ENCODE data around the gene STS. TPM values are rescaled to one million over a fixed set of nuclear protein-coding genes. Genes with fewer than 3 reads are reported as not detected.

The STS gene
- 8.9 and 11.9 TPM in 2 replicates for total RNA-seq

- no peak for DNase-seq (ENCODE audit: extremely low read depth, low read depth, low spot score)
These were observed at the start of gene STS for GRCh38 chrX:7147413-7147977. Gene STS, plus strand, starts transcription at chrX:7147712. Its CDS starts 105,488 bp downstream, at chrX:7253200.

- no peak for DNase-seq (ENCODE audit: extremely low read depth, low read depth, low spot score)
These were observed 47.5 kb upstream of the STS start for GRCh38 chrX:7100022-7100421.

- no peak for DNase-seq (ENCODE audit: extremely low read depth, low read depth, low spot score)
These were observed 45.4 kb upstream of the STS start for GRCh38 chrX:7102119-7102518.

- DNase-seq (ENCODE audit: extremely low read depth, low read depth, low spot score): no peak
These were observed 40.9 kb upstream of the STS start for GRCh38 chrX:7106649-7107048.

- DNase-seq (ENCODE audit: extremely low read depth, low read depth, low spot score): no peak
These were observed 39.5 kb upstream of the STS start for GRCh38 chrX:7108030-7108429.

GRCh38 chrX:7109049-7109531 is 38.4 kb upstream of the STS start:
- no peak for DNase-seq (ENCODE audit: extremely low read depth, low read depth, low spot score)

GRCh38 chrX:7109838-7110793 is 37.4 kb upstream of the STS start:
- no peak for DNase-seq (ENCODE audit: extremely low read depth, low read depth, low spot score)

- DNase-seq (ENCODE audit: extremely low read depth, low read depth, low spot score): no peak
These were observed 36.7 kb upstream of the STS start for GRCh38 chrX:7110821-7111276.

GRCh38 chrX:7111518-7111917 is 36.0 kb upstream of the STS start:
- DNase-seq (ENCODE audit: extremely low read depth, low read depth, low spot score): no peak

- no peak for DNase-seq (ENCODE audit: extremely low read depth, low read depth, low spot score)
These were observed 35.4 kb upstream of the STS start for GRCh38 chrX:7112071-7112470.

GRCh38 chrX:7115557-7115956 is 32.0 kb upstream of the STS start:
- no peak for DNase-seq (ENCODE audit: extremely low read depth, low read depth, low spot score)

GRCh38 chrX:7116081-7116480 is 31.4 kb upstream of the STS start:
- DNase-seq (ENCODE audit: extremely low read depth, low read depth, low spot score): no peak

GRCh38 chrX:7117587-7117986 is 29.9 kb upstream of the STS start:
- DNase-seq (ENCODE audit: extremely low read depth, low read depth, low spot score): no peak

GRCh38 chrX:7119950-7120877 is 27.3 kb upstream of the STS start:
- DNase-seq (ENCODE audit: extremely low read depth, low read depth, low spot score): no peak

GRCh38 chrX:7120878-7121219 is 26.7 kb upstream of the STS start:
- no peak for DNase-seq (ENCODE audit: extremely low read depth, low read depth, low spot score)

GRCh38 chrX:7127056-7127455 is 20.5 kb upstream of the STS start:
- no peak for DNase-seq (ENCODE audit: extremely low read depth, low read depth, low spot score)

- DNase-seq (ENCODE audit: extremely low read depth, low read depth, low spot score): no peak
These were observed 15.9 kb upstream of the STS start for GRCh38 chrX:7131621-7132020.

GRCh38 chrX:7132335-7133049 is 15.0 kb upstream of the STS start:
- DNase-seq (ENCODE audit: extremely low read depth, low read depth, low spot score): no peak

- DNase-seq (ENCODE audit: extremely low read depth, low read depth, low spot score): no peak
These were observed 14.5 kb upstream of the STS start for GRCh38 chrX:7133050-7133440.

- no peak for DNase-seq (ENCODE audit: extremely low read depth, low read depth, low spot score)
These were observed 12.5 kb upstream of the STS start for GRCh38 chrX:7134981-7135380.

All from glomerular endothelial cell (primary cell).